Activated gamma-delta T cell treated with Interleukin-2 at 50 U/mL for 16 hours (primary cell): ENCODE data around the gene NCAN.
A peak's percentile ranks its signal among the peaks of the same experiment; 100 is the strongest.
"Not testable (repeated sequence)": the region's sequence is repeated elsewhere in the genome, so short reads cannot be mapped to it uniquely, and the experiment has no call there.

Source experiments
- DNase-seq: peaks from one replicate; pipeline ENCODE4 v3.0.0-alpha.2; 2020

Gene NCAN

DNA sequence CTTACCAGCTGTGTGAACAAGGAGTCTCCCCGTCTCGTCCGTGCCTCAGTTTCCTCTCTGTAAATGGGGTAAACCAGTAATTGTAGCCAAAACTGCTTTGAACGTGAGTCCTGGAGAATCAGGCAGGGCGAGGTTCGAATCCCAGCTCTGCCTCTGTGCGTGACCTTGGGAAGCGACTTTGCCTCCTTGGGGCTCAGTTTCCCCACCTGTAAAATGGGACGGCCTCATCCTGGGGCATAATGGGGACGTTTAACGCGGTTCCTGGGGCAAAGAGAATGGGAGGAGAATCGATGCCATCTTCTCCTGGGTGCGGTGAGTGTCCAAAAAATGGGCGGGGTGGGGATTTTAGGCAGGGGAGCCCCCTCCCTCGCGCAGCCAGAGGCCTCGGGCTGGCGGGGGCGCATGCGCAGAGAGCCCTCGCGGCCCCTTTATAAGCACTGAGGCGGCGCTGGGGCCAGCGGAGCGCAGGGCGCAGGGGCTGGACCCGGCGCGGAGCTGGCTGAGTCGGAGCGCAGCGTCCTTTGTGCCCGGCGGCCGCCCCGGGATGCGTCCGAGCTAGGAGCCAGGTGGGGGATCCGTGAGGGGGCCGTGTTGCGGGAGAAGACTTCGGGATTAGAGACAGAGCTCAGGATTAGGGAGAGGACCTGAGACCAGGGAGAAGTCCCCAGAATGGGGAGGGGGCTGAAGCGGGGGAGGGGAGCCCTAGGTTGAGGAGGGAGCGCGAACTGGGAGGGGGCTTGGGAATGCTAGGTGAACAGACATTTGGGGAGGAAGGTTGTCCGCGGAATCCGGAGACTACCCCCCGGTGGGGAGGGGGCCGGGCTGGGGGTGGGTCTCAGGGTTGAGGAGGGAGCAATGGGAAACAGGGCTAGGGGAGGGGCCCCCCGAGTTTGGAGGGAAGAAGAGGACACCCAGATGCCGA, at the start of gene NCAN:
NCAN (plus strand) TSS at position 460 of the 922 bp plus-strand sequence. CDS start 4,996 bp downstream, outside the sequence.
- no peak for DNase-seq

DNA sequence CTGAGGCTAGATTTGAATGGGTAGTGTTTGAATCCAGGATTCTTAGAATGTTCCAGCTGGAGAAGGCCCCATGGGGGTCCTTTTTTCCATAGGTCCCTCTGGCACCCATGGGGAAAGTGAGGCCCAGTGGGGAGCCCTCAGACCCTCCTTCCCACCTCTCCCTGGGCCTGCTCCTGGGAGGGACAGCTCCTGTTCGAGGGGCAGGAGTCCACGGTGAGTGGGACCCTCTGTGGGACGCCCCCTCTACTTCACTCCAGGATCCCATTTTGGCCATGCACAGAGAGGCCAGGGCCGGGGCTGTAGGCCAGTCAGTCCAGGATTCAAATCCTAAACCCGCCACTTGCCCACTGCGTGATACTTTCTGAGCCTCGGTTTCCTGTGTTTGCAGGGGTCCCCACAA, 49.3 kb upstream of the NCAN start:
- DNase-seq: no peak

DNA sequence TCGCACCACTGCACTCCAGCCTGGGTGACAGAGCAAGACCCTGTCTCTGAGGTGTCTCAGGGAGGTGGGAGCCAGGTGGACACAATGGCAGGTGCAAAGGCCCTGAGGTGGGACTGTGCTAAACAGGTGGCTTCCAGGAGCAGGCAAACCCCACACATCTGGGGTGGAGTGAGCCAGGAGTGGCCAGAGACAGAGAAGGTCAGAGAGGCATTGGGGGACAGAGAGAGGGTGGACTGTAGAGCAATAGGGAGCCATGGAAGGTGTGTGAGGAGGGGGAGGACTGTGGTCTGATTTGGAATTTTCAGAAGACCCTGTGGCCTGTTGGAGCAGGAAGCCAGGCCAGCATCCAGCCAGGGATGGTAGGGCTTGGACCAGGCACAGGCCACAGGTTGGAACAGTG, 46.4 kb upstream of the NCAN start:
- DNase-seq: no peak

DNA sequence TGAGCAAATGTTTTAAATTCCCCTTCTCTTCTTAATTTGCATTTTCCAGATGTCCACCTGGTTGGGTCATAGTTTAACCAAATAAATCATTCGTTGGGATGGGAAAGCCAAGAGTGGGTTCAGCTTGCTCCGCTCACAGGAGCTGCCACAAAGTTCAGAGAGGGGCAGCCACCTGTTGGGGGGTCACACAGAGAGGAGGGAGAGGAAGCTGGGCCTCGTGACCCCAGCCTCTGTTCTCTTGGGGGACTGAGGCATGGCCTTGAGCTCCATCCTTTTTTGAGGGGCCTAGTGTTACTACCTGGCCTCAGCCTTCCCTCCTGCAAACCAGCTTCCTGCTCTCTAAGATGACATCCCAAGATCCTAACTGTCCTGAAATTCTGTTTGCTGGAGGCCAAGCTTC, 44.1 kb upstream of the NCAN start:
- DNase-seq: no peak

DNA sequence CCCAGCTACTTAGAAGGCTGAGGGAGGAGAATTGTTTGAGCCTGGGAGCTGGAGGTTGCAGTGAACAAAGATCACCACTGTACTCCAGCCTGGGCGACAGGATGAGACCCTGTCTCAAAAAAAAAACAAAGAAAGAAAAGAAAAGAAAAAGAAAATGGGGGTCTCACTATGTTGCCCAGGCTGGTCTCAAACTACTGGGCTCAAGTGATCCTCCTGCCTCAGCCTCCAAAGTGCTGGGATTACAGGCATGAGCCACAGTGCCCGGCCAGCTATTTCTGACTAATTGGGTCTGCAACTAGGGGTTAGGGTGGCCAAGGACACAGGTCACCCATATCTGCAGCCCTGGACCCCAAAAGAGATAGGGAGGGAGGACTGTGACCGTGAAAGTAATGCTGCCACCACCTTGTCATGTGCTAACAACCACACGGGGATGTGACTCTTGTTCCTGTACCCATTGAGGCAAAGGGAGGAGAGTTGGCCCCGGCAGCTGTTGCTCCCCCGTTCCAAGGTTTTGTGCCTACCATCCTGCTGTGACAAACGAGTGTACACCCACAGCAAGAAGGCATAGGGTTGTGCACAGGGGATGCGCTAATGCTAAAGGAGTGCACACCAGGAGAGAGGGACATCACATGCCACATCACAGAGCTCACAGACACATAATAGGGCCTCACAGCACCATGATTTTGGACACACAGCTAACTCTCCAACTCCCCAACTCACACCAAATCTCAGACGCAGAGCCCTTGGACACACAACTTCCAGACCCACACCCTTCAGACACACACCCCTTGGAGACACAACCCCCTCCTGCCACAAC, 42.3 kb upstream of the NCAN start:
- DNase-seq: no peak

DNA sequence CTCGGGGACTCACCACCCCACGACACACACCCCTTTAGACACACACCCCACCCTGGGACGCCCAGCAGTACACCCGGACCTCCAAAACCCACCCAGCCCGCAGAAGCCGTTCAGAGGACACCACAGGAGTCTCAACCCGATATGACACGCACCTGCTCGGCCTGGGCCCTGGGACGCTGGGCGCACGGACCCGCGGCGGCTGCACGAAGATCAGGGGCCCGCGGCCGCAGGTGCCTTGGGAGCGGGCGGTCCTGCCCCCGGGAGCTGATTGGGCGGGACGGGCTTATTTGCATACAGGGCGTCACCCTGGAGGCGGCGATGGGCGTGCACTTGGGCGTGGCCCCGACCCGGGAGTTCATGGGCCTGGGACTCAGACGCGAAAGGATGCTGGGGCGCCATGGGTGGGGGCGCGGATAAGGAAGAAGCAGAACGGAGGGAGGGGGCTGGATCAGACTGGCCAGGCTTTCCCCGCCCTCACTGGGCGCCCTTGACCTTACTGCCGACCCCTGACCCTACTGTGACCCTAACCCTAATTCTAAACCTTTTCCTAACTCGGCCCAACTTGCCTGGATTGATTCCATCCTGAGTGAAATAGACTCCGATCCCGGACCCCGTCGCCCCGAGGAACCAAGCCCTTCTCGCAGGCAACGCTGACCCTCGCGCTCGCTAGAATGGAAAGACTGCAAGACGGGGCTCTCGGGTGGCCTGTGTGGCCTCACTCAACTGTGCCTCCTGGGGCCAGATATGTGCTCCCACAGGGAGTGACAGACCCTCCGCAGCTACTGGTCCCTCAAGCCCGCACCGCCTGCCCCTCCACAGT, 41.5 kb upstream of the NCAN start, which contains the start of gene MEF2B:
MEF2B (minus strand) TSS at position 211 of the 820 bp plus-strand sequence. CDS start 19,528 bp downstream, outside the sequence.
- DNase-seq: peak; percentile 66

DNA sequence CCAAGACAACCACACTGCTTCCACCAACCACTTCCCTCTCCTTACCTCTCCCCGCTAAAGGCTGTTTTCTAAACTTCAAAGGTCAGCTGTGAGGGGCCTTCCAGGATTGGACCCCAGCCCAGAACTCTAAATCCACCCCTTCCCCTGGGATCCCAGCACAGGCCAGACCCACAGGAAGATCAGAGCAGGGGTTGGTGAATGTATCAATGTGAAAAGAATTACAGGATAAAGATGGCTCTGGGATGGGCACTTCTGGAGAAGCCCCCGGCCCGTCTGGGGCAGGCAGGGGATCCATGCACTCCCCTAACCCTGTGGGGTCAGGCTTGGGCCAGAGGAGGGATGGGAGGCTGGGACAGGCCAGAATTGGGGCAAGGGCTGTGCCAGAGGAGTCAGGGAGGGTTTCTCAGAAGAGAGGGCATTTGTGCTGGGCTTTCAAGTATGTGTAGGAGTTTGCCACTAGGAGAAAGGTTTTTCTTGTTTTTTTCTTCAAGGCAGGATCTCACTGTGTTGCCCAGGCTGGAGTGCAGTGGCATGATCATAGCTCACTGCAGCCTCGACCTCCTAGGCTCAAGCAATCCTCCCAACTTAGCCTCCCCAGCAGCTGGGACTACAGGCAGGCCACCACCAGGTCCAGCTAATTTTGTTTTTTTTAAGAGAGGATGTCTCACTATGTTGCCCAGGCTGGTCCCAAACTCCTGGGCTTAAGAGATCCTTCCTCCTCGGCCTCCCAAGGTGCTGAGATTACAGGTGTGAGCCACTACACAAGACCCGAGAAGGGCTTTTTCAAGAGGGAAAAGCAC, 40.7 kb upstream of the NCAN start:
- no peak for DNase-seq

DNA sequence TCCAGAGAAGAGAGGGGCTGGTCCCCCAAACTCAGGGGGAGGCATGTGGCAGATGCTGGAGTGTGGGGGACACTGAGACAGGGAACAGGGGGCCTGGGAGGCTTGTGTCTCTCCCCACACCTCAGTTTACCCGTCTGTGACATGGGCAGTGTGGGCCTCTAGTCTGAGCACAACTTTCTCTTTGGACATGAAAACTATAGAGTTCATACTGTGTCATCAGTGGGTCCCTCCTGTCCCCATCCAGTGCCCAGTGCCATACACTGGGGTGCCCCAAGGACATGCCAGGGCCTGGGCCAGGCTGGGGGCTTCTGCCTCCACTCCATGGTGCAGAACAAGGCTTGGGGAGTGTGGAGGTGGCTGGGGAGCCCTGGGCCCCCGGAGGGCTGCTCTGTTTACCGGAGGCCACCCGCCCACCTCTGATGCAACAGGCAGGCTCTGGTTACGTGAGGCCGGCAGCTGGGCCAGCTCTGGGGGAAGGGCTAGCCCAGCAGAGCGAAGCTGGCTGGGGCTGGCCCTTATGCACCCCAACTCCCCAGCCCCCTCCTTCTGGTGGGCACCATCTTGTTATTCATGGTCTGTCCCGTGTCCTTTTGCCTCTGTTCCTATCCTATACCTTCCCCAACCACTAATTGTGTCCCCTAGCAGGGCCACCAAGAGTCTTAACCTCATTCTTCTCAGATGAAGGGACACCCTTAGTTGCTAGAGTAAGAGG, 39.8 kb upstream of the NCAN start:
- DNase-seq: no peak

DNA sequence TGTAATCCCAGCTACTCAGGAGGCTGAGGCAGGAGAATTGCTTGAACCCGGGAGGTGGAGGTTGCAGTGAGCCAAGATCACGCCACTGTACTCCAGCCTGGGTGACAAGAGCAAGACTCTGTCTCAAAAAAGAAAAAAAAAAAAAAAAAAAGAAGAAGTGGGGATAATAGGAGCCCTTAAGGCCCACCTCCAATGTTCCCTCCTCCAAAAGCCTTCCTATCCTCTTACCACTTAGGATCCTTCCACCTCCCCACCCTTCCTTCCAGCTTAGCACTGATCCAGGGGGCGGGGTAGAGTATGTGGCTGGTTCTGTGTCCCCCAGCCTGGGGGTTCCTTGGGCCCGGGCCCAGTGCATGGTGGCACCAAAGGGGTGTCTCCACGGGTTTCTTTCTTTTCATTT, 38.5 kb upstream of the NCAN start:
- not testable (repeated sequence) for DNase-seq

DNA sequence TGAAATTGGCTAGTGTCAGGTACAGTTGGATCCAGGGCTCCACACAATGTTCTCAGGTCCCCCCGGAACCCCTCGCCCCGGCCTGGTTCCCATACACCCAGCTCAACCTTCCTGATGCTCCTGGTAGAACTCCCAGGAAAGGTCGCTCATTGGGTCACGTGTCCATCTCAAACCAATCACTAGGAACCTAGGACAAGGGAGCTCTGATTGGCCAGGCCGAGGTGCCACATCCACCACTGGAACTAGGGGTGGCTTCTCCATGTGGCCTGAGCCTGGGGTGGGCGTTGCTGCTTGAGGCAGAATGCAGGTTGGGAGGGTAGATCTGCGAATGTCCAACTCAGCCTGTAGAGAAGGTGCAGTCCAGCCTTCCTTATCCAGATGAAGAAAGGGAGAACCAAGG, 34.8 kb upstream of the NCAN start:
- DNase-seq: no peak

DNA sequence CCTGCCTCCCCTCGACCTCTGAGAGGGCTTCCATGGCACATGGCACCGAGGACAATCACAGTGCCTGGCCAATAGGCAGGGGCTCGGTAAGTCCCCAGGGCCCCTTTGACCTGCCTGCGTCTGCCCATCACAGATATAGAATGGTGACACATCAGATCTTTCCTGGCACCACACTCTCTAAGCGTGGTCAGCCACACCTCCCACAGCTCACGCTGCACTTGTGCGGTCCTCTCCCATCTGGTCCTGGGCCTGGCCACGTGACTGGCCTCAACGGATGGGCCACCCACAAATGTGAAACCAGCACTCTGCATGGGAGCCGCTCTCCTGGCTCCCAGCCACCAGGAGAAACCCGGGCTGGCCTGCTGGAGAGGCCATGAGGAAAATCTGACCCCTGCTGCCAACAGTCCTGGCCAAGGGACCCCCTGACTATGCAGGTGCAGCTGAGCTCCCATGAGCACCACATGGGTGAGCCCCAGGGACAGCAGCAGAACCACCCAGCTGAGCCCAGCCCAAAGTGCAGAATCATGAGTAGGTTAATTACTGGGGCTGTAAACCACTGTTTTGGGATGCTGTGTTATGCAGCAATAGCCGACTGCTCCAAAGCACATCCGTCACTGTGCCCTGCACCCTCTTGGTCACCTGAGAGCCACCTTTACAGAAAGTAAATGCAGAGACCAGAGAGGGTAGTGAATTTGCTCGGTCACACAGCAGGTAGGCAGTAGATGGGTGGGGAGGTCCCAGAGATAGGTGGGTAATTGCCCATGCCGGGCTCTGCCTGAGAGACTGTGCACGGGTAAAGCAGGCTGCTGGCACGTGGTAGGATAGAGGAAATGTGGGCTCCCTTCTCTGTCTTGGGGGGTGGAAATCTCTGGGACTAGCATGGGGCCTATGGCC, 32.0 kb upstream of the NCAN start:
- no peak for DNase-seq

DNA sequence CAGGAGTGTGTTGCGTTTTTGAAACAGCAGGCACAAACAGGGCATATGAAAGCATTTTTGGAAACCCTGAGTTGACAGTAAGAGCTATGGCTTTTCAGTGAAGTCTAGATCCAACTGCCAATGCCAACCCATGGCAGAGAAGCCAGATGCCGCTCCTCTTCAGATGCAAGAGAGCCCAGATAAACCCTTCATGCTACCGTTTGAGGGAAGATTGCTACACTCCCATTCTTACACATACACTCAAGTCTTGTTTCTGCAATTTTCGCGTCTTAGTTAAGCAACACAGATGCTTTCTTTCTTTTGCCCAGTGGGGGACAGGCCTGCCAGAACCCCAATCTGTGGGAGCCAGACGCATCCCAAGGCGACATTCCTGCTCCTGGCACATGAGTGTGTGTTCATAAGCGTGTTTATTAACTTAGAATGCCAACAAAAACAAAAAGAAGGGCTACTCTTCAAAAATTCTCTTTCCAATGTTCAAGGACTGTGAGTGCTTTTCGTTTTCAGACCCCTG, 30.2 kb upstream of the NCAN start:
- DNase-seq: no peak

DNA sequence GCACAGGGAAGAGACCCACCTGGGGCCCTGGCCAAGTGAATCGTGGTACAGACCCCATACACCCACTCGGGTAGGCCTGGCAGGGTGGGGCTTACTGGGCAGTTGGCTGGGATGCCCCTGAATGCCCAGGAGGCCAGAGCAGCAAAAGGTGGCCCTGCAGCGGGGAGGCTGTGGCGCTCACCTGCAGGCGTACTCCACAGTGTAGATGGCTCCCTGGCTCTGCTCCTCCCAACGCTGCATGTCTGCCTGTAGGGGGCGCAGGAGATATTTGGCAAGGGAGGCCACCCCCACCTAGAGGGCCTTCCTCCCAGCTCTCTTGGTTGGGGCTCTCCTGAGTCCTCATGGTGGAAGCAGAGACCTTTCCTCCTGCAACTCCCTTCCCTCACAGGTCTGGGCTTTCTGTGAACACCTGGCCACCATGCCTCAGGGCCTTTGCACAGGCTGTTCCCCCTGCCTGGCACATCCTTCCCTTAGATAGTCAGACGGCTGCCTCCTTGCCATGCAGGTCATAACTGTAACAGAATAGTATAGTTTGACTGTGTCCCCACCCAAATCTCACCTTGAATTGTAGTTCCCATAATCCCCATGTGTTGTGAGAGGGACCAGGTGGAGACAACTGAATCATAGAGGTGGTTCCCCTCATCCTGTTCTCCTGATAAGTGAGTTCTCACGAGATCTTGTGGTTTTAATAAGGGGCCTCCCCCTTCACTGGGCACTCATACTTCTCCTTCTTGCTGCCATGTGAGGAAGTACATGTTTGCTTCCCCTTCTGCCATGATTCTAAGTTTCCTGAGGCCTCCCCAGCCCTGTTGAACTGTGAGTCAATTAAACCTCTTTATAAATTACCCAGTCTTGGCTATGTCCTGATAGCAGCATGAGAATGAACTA, 25.7 kb upstream of the NCAN start:
- DNase-seq: peak; percentile 61

DNA sequence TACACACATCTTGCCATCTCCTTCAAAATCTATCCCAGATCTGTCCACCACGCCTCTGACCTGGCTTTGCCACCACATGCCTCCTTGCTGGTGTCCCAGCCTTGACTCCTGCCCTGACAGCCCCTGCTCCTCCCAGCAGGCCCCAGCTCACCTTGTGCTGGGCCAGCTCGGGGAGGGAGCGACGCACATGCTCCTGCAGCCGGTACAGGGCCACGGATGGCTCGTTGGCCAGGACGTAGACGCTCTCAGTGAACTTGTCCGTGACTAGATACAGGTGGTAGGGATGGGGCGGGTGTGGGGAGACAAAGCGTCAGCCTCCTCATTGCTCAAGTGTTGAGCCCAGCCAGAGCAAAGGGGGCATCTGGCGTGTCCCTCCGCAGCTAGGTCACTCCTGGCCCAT, 25.0 kb upstream of the NCAN start:
- no peak for DNase-seq

DNA sequence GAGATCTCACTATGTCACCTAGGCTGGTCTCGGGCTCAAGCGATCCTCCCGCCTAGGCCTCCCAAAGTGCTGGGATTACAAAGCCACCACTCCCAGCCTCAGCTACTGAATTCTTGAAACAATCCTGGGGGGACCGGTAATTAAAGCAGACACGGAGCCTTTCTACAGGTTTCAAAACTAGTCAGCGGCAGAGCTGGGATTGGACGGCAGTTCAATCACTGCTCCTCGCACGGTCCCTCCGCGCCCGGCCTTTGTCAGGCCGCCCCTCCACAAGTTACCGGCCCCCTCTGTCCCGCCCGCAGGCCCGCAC, 20.0 kb upstream of the NCAN start:
- DNase-seq: no peak

DNA sequence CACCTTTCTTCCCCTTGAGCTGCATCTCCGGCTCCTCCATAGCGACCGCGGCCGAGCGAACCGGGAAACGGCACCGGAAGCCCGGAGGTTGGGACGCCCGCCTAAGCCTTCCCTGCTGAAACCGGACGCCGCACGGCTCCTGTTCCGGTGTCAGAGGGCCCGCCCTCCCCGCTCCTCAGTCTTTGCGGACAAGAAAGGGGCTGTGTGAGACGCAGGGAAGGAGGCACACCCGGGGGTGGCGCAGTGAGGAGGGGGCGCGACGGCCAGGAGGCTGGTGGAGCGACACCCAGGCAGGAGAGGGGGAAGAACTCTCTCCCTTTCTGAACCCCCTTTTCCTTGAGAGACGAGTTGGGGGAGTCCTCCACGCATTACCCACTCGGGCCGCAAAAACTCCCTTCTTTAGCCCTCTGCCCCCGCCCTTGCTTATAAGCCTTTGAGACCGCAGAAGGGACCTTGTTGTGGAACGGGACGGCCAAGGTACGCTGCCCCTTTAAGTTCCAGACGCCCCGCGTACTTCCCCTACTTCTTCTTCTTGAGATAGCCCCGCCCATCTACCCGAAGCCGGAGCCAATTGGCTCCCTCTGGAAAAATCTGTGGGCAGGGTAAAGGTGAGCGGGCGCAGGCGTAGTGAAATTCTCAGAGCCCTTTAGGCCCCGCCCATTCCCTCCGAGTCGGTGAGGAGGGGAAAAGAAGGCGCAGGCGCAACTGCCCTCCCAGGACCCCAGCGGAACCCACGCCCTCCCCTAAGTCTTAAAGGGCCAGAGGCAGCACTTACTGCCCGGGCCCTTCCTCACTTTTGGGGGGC, 19.5 kb upstream of the NCAN start, which contains the start of the genes BORCS8 and RFXANK:
BORCS8 (minus strand) TSS at position 75 of the 805 bp plus-strand sequence; CDS start at position 40, 35 bp downstream.
RFXANK (plus strand) TSS at position 181 of the 805 bp plus-strand sequence. CDS start 1,689 bp downstream, outside the sequence.
- peak; percentile 98 for DNase-seq

DNA sequence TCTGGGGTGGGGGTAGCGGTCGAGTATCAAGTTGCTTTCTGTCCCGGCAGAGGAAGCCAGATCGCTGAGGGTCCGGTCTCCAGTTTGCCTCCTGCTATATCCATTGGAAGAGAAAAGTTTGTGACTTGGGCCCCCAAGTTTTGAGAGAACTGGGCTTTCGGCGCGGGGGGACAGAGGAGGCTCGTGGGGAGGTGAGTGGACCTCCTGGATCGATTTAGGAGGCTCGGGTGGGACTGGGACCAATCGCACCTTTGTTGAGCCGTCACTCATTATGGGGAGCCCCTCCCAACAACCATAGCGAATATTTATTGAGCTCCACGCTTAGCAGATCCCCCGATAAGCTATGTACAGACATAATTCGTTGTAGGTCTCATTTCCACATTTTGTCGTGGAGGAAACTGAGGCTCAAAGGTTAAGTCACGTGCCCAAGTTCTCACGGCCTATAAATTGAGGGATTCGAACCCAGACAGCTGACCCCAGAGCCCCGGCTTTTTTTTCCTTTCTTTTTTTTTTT, 18.8 kb upstream of the NCAN start:
- DNase-seq: no peak

DNA sequence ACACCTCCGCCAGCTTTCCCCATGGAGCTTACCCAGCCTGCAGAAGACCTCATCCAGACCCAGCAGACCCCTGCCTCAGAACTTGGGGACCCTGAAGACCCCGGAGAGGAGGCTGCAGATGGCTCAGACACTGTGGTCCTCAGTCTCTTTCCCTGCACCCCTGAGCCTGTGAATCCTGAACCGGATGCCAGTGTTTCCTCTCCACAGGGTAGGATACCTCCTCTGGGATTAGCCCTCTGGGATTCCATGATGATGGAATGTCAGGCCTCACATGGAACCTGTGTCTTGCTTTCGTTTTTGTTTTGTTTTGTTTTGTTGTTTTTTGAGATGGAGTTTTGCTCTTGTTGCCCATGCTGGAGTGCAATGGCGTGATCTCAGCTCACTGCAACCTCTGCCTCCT, 17.8 kb upstream of the NCAN start:
- no peak for DNase-seq
